NCI-H526 treated with DMSO at 0.1 percent for 48 hours (cell line): ENCODE results near the gene IDS.

Experiments used
- DNase-seq: peaks from one replicate; lab custom pipeline; 2025; lab: John Stamatoyannopoulos, UW

IDS gene

DNA sequence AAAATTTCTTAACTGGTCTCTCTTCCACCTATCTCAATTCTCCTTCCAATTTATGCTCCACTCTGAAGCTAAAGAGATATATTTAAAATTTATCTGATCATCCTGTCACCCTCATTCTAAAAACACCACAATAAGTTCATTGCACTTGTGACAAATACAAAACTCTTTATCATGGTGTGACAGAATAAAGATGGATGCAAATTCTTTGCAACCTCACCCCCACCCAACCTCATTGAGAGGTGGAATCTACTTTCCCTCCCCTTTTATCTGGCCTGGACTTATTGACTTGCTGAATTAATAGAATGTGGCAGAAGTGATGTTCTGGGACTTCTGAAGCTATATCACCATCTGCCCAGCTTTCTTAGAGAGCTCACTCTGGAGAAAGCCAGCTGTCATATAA, 46.5 kb downstream of the IDS start:
- no peak for DNase-seq

DNA sequence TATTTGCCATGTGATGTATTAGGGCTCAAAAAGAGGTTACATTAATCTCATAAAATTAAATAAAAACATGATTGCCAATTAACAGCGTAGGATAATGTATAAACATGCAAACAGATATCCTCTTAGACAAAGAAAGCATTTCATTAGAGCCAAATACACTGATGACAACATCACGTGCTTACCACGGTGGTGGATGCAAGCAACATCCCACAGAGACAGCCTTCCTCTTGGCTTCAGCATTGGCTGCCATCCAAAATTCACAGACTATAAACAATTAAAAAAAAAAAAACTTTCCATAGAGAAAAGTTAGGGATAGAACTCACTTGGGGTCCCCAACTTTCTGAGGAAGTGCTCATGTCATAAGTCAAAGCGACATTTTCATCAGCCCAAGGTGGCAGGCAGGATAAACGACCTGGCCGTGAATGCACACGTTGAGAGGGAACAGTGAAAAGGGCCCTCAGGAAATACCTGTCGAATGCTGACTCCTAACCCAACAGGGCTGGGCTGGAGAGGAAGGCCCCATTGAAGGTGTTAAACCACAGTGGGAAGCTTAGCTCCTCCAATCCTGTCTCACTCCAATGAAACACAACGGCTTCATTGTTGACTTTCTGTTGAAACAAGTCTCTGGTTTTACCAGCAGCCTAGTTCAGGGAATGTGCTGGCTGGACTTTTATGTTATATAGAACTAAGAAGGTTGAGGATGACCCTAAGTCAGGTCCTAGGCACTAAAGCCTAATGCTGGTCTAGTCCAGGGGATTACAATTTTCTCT, 48.4 kb downstream of the IDS start:
- DNase-seq = no peak

DNA sequence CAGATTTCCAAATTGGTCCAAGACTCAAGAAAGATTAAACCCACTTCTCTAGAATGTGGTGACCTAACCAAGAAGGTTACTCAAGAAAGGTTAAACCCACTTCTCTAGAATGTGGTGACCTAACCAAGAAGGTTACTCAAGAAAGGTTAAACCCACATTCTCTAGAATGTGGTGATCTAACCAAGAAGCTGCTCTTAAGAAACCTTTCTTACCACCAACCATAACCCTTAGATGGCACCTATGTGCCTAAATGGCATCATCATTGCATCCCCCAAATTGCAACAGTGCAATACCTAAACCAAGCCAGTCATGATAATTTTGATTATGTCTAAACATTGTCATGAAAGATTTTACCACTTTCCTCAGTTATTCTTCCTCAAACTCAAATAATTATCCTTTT, 49.2 kb downstream of the IDS start:
- DNase-seq = no peak

DNA sequence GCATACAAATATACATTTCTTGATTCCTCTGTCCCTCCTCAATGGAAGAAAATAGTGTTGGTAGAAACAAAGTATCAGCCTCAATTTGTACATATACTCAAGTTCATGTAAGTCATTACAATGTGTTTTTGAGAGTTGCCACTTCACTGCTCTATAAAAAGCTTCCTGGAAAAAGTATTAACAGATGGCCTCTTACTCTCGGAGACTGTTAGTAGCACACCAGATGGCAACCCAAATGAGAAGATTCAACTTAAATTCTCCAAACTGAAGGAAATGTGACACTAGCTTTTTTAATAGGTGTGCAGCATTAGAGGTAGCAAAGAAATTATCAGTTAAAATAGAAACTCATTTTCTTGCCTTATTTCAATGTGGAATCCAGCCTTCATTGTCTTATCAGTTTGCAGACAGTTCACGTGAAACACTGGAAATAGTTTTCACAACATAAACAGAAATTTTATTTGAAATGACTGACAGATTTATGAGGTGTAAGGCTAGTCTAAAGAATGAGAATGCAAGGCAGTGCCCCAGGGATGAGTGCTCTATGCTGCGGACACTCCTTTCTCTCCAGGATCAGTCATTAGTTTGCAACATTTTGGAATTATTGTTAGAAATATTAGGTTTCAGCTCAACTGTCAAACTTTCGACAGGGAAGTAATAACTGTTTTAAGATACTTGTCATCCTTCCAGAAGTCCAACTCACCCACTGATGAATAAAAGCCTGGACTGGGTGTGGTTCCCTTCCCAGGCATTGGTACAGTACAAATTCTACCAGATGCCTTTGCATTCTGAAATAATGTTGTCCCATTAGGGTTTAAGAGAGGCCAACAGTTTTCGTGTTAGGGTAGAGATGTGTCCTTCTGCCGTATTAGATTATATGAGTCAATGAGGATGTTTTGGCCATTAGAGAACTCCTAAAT, 50.9 kb downstream of the IDS start:
- DNase-seq = no peak

DNA sequence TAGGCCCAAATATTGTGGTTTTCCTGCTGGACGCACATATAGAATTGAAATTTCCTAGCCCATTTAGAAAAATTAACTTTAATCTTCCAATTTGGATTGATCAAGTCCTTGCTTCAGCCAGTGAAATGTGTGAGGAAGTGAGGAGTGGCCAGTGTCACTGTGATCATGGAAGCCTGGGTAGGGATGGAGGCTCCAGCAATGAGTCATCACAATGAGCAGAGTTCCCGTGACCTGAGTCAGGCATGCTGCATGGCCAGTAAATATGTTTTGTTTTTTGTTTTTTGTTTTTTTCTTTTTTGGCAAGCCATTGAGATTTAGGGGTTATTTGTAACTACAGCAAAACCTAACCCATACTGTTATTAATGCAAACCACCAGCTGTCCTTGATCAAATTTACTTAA, 52.1 kb downstream of the IDS start:
- DNase-seq = no peak

DNA sequence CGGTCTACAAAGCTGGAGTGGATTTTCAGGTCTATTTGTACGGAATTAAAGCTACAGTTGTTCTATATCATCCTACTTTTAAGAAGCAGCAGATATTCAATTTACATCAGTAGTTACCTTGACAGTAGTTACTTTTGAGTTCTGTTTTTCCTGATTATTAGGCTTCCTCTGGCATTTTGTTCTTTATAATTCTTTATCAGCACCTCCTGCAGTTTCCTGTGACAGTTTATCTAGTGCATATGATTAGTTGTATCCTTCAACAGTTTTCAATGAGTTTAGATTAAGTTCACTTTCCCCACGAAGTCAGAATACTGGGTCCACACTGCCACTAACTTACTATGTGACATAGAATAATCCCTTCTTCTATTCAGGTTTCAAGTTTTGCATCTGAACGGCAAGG, 71.7 kb downstream of the IDS start:
- DNase-seq = no peak

DNA sequence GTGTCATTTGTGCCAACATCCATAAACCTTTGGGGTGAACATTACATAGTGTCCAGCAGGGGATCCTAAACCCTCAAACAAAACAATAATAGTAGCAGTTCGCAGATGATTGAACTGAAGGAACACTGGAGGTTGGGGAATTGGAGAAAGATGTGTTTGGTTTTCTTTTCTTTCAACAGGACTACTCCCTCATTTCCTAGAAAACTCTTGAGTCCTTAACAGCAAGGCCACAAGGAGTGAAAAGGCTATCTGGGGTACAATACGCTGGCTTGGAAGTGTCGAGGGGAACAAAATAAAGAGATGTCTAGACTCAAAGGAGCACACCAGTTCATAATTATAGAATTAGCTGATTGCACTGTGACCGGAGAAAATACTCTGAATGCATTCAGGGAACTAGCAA, 72.1 kb downstream of the IDS start:
- no peak for DNase-seq
